Effector memory CD4-positive, alpha-beta T cell (primary cell): ENCODE results near the gene ARHGAP8.

Experiments used
- DNase-seq, 3 donors: peaks; one replicate each; pipeline ENCODE4 v3.0.0-alpha.2; 2020
- H3K27ac ChIP-seq: 2 replicates; pipeline ENCODE4 v1.7.0; 2013; ENCODE audit warnings: mild to moderate bottlenecking, low read length, moderate library complexity; ENCODE audit not compliant: insufficient read depth, poor library complexity, severe bottlenecking
- H3K27me3 ChIP-seq: replicated peaks from 2 replicates; pipeline ENCODE4 v1.7.0; 2013; ENCODE audit warnings: mild to moderate bottlenecking, low read length; ENCODE audit not compliant: insufficient read depth, control insufficient read depth, poor library complexity, severe bottlenecking
- H3K36me3 ChIP-seq: 2 replicates; pipeline ENCODE4 v1.7.0; 2013; ENCODE audit warnings: mild to moderate bottlenecking, low read length, moderate library complexity; ENCODE audit not compliant: control insufficient read depth, insufficient read depth
- H3K4me1 ChIP-seq: 2 replicates; pipeline ENCODE4 v1.7.0; 2013; ENCODE audit warnings: low read length, mild to moderate bottlenecking; ENCODE audit not compliant: control insufficient read depth, insufficient read depth, poor library complexity, severe bottlenecking
- H3K4me3 ChIP-seq: 2 replicates; pipeline ENCODE4 v1.7.0; 2013; ENCODE audit warnings: low read length, low read depth, mild to moderate bottlenecking; ENCODE audit not compliant: insufficient read depth, poor library complexity, severe bottlenecking
- H3K9me3 ChIP-seq: 2 replicates; pipeline ENCODE4 v1.7.0; 2013; ENCODE audit warnings: mild to moderate bottlenecking, low read length, moderate library complexity; ENCODE audit not compliant: control insufficient read depth

ARHGAP8 gene

GRCh38 chr22:44809456-44809855, 57.1 kb downstream of the ARHGAP8 start:
- Histone ChIP-seq H3K9me3 (no peaks in the 10 kb centered on the region), H3K36me3 (no peaks in the 10 kb centered on the region), H3K4me1 (no peaks in the 10 kb centered on the region), H3K27me3 (no peaks in the 10 kb centered on the region), H3K4me3 (no peak overlapping the region), H3K27ac (no peak overlapping the region)
- DNase-seq, result no peak

- Histone ChIP-seq H3K36me3 (no peaks in the 10 kb centered on the region), H3K4me1 (no peaks in the 10 kb centered on the region), H3K9me3 (no peaks in the 10 kb centered on the region), H3K27me3 (no peaks in the 10 kb centered on the region), H3K27ac (no peak overlapping the region), H3K4me3 (no peak overlapping the region)
- DNase-seq, result no peak
Measured at GRCh38 chr22:44811141-44811540, 58.8 kb downstream of the ARHGAP8 start.

GRCh38 chr22:44813416-44813815, 61.0 kb downstream of the ARHGAP8 start:
- no peaks in the 10 kb centered on the region for H3K36me3 ChIP-seq
- H3K27ac ChIP-seq, result no peak overlapping the region
- no peaks in the 10 kb centered on the region for H3K4me1 ChIP-seq
- no peaks in the 10 kb centered on the region for H3K9me3 ChIP-seq
- H3K27me3 ChIP-seq, result no peaks in the 10 kb centered on the region
- H3K4me3 ChIP-seq, result no peak overlapping the region
- no peak for DNase-seq

GRCh38 chr22:44814266-44815098, 62.1 kb downstream of the ARHGAP8 start:
- DNase-seq, result no peak
- no peak overlapping the region for H3K4me3 ChIP-seq
- H3K9me3 ChIP-seq, result no peaks in the 10 kb centered on the region
- no peaks in the 10 kb centered on the region for H3K27me3 ChIP-seq
- no peak overlapping the region for H3K27ac ChIP-seq
- no peaks in the 10 kb centered on the region for H3K4me1 ChIP-seq
- no peaks in the 10 kb centered on the region for H3K36me3 ChIP-seq

GRCh38 chr22:44815099-44816070, 63.0 kb downstream of the ARHGAP8 start:
- no peaks in the 10 kb centered on the region for H3K27me3 ChIP-seq
- H3K4me1 ChIP-seq, result no peaks in the 10 kb centered on the region
- H3K9me3 ChIP-seq, result no peaks in the 10 kb centered on the region
- H3K4me3 ChIP-seq, result no peak overlapping the region
- no peak for DNase-seq
- no peaks in the 10 kb centered on the region for H3K36me3 ChIP-seq
- H3K27ac ChIP-seq, result no peak overlapping the region

GRCh38 chr22:44816141-44816540, 63.8 kb downstream of the ARHGAP8 start:
- H3K9me3 ChIP-seq, result no peaks in the 10 kb centered on the region
- no peak overlapping the region for H3K27ac ChIP-seq
- no peaks in the 10 kb centered on the region for H3K36me3 ChIP-seq

GRCh38 chr22:44818727-44819126, 66.4 kb downstream of the ARHGAP8 start:
- H3K4me3 ChIP-seq, result no peak overlapping the region
- H3K27me3 ChIP-seq, result no peaks in the 10 kb centered on the region
- H3K36me3 ChIP-seq, result no peaks in the 10 kb centered on the region
- peaks cover 3% of the 10 kb centered on the region for H3K4me1 ChIP-seq
- no peaks in the 10 kb centered on the region for H3K9me3 ChIP-seq
- DNase-seq, result no peak
- no peak overlapping the region for H3K27ac ChIP-seq

More at GRCh38 chr22:44816141-44816540, 63.8 kb downstream of the ARHGAP8 start:
- Histone ChIP-seq H3K4me3 (no peak overlapping the region), H3K4me1 (peaks cover 3% of the 10 kb centered on the region), H3K27me3 (no peaks in the 10 kb centered on the region)
- no peak for DNase-seq

- Histone ChIP-seq H3K4me1 (peaks cover 3% of the 10 kb centered on the region), H3K36me3 (no peaks in the 10 kb centered on the region), H3K9me3 (no peaks in the 10 kb centered on the region)
Measured at GRCh38 chr22:44819966-44820631, 67.7 kb downstream of the ARHGAP8 start.

GRCh38 chr22:44821741-44822475, 69.5 kb downstream of the ARHGAP8 start:
- no peaks in the 10 kb centered on the region for H3K36me3 ChIP-seq
- DNase-seq, result no peak
- no peak overlapping the region for H3K4me3 ChIP-seq
- H3K27ac ChIP-seq, result no peak overlapping the region
- H3K27me3 ChIP-seq, result no peaks in the 10 kb centered on the region
- peaks cover 3% of the 10 kb centered on the region for H3K4me1 ChIP-seq
- no peaks in the 10 kb centered on the region for H3K9me3 ChIP-seq

More at GRCh38 chr22:44819966-44820631, 67.7 kb downstream of the ARHGAP8 start:
- Histone ChIP-seq H3K27ac (no peak overlapping the region), H3K27me3 (no peaks in the 10 kb centered on the region), H3K4me3 (no peak overlapping the region)
- DNase-seq, result no peak
